Measurements from ENCODE around the gene FGD3. TPM values are rescaled to one million over a fixed set of nuclear protein-coding genes. Genes with fewer than 3 reads are reported as not detected.
A peak's percentile ranks its signal among the peaks of the same experiment; 100 is the strongest.

FGD3 gene
- total and polyA plus RNA-seq, 2 donors (not counting 1 experiment from before 2014, with no cell fraction given): 130 to 134 TPM

DNA sequence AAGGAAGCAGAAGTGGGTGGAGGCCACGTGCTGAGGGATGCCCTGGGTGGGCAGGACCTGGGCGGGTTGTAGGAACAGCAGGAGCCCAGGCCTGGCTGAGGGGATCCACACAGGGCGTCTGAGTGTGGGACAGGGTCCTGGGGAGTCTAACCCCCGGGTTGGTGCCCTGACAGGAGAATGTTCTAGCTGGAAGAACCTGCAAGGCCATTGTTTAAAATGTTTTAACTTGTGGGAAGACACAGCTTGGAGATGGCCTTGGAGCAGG lies 77.3 kb downstream of the FGD3 start:
- peaks cover 21% of the 10 kb centered on the region for H4K20me1 ChIP-seq (ENCODE audit: control insufficient read depth, insufficient read depth, low read length, poor library complexity, severe bottlenecking)
- H3K4me2 ChIP-seq (replicated peaks; ENCODE audit: low read depth, low read length, poor library complexity, severe bottlenecking): no peak overlapping the region
- WGBS (ENCODE audit: insufficient coverage): 86% methylated on average over 4 of the region's 4 CpGs
- no peak overlapping the region for H2AFZ ChIP-seq (ENCODE audit: insufficient read depth, low read depth, low read length, poor library complexity, severe bottlenecking)
- H3K4me1 ChIP-seq (ENCODE audit: control insufficient read depth in 2 of 2, insufficient read depth in 2 of 2, low read length in 2 of 2): peaks cover 30 to 34% of the 10 kb centered on the region in 2 donors
- Mint-ChIP-seq H3K4me3 (no peak overlapping the region), H3K27ac (peak overlapping the region; percentile 20), H3K9me3 (ENCODE audit: insufficient read depth) (no peaks in the 10 kb centered on the region), H3K27me3 (no peaks in the 10 kb centered on the region), H3K4me1 (peaks cover 42% of the 10 kb centered on the region)
- H3K9me3 ChIP-seq (ENCODE audit: control extremely low read depth in 1 of 3, control insufficient read depth in 2 of 3, insufficient read depth in 1 of 3, low read length in 2 of 3): no peaks in the 10 kb centered on the region
- ATAC-seq (ENCODE audit: low read depth) (no peak), DNase-seq (no peak)
- no peak overlapping the region for H3K4me3 ChIP-seq (ENCODE audit: control extremely low read depth in 1 of 5, extremely low read depth in 1 of 5, insufficient read depth in 1 of 5, low read depth in 2 of 5, low read length in 4 of 5)
- H3K27ac ChIP-seq (ENCODE audit: low read length in 2 of 2): no peak overlapping the region
- TF ChIP-seq, protein P1, sequence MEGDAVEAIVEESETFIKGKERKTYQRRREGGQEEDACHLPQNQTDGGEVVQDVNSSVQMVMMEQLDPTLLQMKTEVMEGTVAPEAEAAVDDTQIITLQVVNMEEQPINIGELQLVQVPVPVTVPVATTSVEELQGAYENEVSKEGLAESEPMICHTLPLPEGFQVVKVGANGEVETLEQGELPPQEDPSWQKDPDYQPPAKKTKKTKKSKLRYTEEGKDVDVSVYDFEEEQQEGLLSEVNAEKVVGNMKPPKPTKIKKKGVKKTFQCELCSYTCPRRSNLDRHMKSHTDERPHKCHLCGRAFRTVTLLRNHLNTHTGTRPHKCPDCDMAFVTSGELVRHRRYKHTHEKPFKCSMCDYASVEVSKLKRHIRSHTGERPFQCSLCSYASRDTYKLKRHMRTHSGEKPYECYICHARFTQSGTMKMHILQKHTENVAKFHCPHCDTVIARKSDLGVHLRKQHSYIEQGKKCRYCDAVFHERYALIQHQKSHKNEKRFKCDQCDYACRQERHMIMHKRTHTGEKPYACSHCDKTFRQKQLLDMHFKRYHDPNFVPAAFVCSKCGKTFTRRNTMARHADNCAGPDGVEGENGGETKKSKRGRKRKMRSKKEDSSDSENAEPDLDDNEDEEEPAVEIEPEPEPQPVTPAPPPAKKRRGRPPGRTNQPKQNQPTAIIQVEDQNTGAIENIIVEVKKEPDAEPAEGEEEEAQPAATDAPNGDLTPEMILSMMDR (IDR thresholded peaks at IDR 0.05): no peak
- no peak for TF ChIP-seq EZH2 (IDR thresholded peaks at IDR 0.05; ENCODE audit: borderline replicate concordance, insufficient read depth, low read depth, low read length, poor library complexity, severe bottlenecking)
- intact Hi-C loops (cut with micrococcal nuclease): no loop called here
- peaks cover 0 to 77% of the 10 kb centered on the region in 2 experiments for H3K36me3 ChIP-seq (replicated peaks in 1 of 2; ENCODE audit: control extremely low read depth in 1 of 2, control insufficient read depth in 1 of 2, extremely low read depth in 1 of 2, insufficient read depth in 2 of 2, low read length in 1 of 2)
- ChIA-PET CTCF (interaction anchor here (0.6 to 2.5 kb wide), 3 partner anchors 20 to 85 kb away, joined by 3 to 9 read pairs (median 8); no protein-coding TSS in a partner anchor), POLR2A (no interaction called here)
- peaks cover 3% of the 10 kb centered on the region for H3K79me2 ChIP-seq (ENCODE audit: control insufficient read depth, insufficient read depth, low read length)
- no peaks in the 10 kb centered on the region for H3K27me3 ChIP-seq (replicated peaks in 1 of 4; ENCODE audit: control extremely low read depth in 1 of 4, control insufficient read depth in 3 of 4, insufficient read depth in 4 of 4, low read length in 3 of 4)
- H3K9ac ChIP-seq (ENCODE audit: low read length): no peak overlapping the region

DNA sequence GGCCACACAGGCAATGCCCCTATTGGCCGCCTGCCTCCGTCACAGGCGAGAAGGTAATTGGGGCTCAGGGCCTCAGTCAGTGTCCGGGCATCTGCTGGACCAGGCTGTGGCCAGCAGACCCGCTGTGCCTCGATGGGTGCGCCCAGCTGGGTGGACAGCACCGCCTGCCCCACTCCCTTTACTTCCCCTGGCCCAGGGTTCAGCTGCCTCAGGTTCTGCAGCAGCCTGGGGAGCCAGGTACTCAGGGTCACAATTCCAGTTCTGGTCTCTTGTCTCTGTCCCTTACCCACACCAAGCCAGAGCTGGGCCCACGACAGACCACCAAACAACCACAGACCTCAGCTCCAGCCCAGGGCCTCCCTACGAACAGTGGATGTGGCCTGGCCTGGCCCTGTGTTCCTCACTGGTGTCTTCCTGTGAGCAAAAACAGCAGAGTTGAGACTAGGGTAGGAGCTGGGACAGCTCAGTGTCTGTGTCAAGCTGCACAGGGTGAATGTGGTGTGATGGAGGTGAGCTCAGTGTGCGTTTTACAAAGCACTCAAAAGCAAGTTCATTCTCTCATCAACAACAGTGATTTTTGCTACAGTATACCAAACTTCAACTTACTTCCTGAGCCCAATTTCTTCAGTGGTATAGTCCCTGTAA lies 77.8 kb downstream of the FGD3 start:
- H3K9me3 ChIP-seq (ENCODE audit: control extremely low read depth in 1 of 3, control insufficient read depth in 2 of 3, insufficient read depth in 1 of 3, low read length in 2 of 3): no peaks in the 10 kb centered on the region
- no peak overlapping the region for H3K4me2 ChIP-seq (replicated peaks; ENCODE audit: low read depth, low read length, poor library complexity, severe bottlenecking)
- no peak overlapping the region for H3K4me3 ChIP-seq (ENCODE audit: control extremely low read depth in 1 of 5, extremely low read depth in 1 of 5, insufficient read depth in 1 of 5, low read depth in 2 of 5, low read length in 4 of 5)
- peaks cover 8% of the 10 kb centered on the region for H3K79me2 ChIP-seq (ENCODE audit: control insufficient read depth, insufficient read depth, low read length)
- H3K27me3 ChIP-seq (replicated peaks in 1 of 4; ENCODE audit: control extremely low read depth in 1 of 4, control insufficient read depth in 3 of 4, insufficient read depth in 4 of 4, low read length in 3 of 4): no peaks in the 10 kb centered on the region
- H3K4me1 ChIP-seq (ENCODE audit: control insufficient read depth in 2 of 2, insufficient read depth in 2 of 2, low read length in 2 of 2): peaks cover 30 to 39% of the 10 kb centered on the region in 2 donors
- TF ChIP-seq EZH2 (IDR thresholded peaks at IDR 0.05; ENCODE audit: borderline replicate concordance, insufficient read depth, low read depth, low read length, poor library complexity, severe bottlenecking): no peak
- TF ChIP-seq, protein P1 (IDR thresholded peaks at IDR 0.05): no peak
- Mint-ChIP-seq H3K27ac (peak overlapping the region; percentile 68), H3K4me1 (peaks cover 47% of the 10 kb centered on the region), H3K27me3 (no peaks in the 10 kb centered on the region), H3K4me3 (no peak overlapping the region), H3K9me3 (ENCODE audit: insufficient read depth) (no peaks in the 10 kb centered on the region)
- H2AFZ ChIP-seq (ENCODE audit: insufficient read depth, low read depth, low read length, poor library complexity, severe bottlenecking): no peak overlapping the region
- intact Hi-C loops (cut with micrococcal nuclease): no loop called here
- DNase-seq (no peak), ATAC-seq (ENCODE audit: low read depth) (no peak)
- no peak overlapping the region for H3K9ac ChIP-seq (ENCODE audit: low read length)
- peaks cover 0 to 77% of the 10 kb centered on the region in 2 experiments for H3K36me3 ChIP-seq (replicated peaks in 1 of 2; ENCODE audit: control extremely low read depth in 1 of 2, control insufficient read depth in 1 of 2, extremely low read depth in 1 of 2, insufficient read depth in 2 of 2, low read length in 1 of 2)
- CTCF ChIA-PET: interaction anchor here (2.0 to 2.5 kb wide), 2 partner anchors 21 to 84 kb away, joined by 8 to 9 read pairs; no protein-coding TSS in a partner anchor
- peaks cover 18% of the 10 kb centered on the region for H4K20me1 ChIP-seq (ENCODE audit: control insufficient read depth, insufficient read depth, low read length, poor library complexity, severe bottlenecking)
- H3K27ac ChIP-seq (ENCODE audit: low read length in 2 of 2): peak overlapping the region in 1 of 2 donors; percentile 8
- POLR2A ChIA-PET: interaction anchor here (1.5 to 2.2 kb wide), 2 partner anchors 28 to 40 kb away, joined by 3 to 7 read pairs; no protein-coding TSS in a partner anchor
- 98% methylated on average over 8 of the region's 11 CpGs for WGBS (ENCODE audit: insufficient coverage)

All from B cell (primary cell).